AG04449 (cell line): ENCODE data around the gene RTTN.

ENCODE experiments used
- CTCF ChIA-PET: fragments of 350-600 bp; formaldehyde crosslinking; extraction: SDS; loops from one replicate; lab custom pipeline; 2021; ENCODE audit warnings: antibody characterized with exemption; lab: Yijun Ruan, JAX
- POLR2A ChIA-PET: fragments of 400-600, 350-600 bp; formaldehyde crosslinking; extraction: SDS; loops from one replicate; lab custom pipeline; 2020; ENCODE audit warnings: antibody characterized with exemption, inconsistent platforms; lab: Yijun Ruan, JAX
- DNase-seq: peaks from one replicate; pipeline ENCODE4 v3.0.0-alpha.2; 2010; ENCODE audit warnings: low read depth, low spot score
- H3K4me3 ChIP-seq: 2 replicates; pipeline ENCODE4 v1.5.1; 2011; ENCODE audit warnings: low read depth, mild to moderate bottlenecking, control low read depth, low read length
- TF ChIP-seq, protein P1 (sequence below): IDR thresholded peaks from one replicate; pipeline ENCODE4 v1.5.1; 2011; ENCODE audit warnings: mild to moderate bottlenecking, moderate library complexity, low read length, control low read depth, inconsistent platforms; ENCODE audit not compliant: insufficient read depth; ENCODE audit errors: missing control alignments

RTTN gene

DNA sequence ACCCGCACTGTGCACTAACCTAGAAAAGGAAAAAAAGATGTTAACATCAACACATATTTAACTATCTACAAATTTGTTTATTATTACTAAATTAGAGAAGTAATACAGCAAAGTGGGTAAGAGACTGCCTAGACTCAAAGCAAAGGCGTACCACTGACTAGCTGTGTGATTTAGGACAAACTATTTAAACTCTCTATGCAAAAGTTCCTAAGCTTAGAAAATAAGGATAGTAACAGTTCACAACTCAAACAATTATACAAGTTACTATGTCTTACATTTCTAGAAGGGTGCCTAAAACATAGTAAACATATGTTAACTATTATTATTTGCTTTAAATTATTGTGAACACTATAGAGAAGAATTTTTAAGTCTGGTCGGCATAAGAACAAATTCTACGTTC lies 119.4 kb downstream of the RTTN start:
- ChIA-PET CTCF (interaction anchor here (0.7 to 4.3 kb wide), 18 partner anchors 8 to 1240 kb away, joined by 3 to 39 read pairs (median 4); no protein-coding TSS in a partner anchor), POLR2A (no interaction called here)
- DNase-seq, result no peak
- no peak overlapping the region for H3K4me3 ChIP-seq
- TF ChIP-seq, protein P1, sequence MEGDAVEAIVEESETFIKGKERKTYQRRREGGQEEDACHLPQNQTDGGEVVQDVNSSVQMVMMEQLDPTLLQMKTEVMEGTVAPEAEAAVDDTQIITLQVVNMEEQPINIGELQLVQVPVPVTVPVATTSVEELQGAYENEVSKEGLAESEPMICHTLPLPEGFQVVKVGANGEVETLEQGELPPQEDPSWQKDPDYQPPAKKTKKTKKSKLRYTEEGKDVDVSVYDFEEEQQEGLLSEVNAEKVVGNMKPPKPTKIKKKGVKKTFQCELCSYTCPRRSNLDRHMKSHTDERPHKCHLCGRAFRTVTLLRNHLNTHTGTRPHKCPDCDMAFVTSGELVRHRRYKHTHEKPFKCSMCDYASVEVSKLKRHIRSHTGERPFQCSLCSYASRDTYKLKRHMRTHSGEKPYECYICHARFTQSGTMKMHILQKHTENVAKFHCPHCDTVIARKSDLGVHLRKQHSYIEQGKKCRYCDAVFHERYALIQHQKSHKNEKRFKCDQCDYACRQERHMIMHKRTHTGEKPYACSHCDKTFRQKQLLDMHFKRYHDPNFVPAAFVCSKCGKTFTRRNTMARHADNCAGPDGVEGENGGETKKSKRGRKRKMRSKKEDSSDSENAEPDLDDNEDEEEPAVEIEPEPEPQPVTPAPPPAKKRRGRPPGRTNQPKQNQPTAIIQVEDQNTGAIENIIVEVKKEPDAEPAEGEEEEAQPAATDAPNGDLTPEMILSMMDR, result no peak

DNA sequence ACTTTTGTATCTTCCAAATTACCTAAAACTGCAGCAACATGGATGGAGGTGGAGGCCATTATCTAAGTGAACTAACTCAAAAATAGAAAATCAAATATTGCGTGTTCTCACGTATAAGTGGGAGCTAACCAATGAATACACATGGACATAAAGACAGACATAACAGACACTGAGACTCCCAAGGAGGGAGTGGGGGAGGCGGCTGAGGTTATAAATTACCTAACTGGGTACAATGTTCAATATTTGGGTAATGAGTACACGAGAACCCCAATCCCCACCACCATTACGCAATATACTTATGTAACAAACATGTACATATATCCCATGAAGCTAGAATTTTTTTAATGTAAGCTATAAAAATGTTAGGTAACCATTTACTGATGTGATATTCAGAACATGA lies 119.8 kb downstream of the RTTN start:
- TF ChIP-seq, protein P1, result no peak
- no peak for DNase-seq
- H3K4me3 ChIP-seq, result no peak overlapping the region
- ChIA-PET CTCF (interaction anchor here (0.7 to 4.3 kb wide), 11 partner anchors 10 to 1239 kb away, joined by 3 to 39 read pairs (median 4); no protein-coding TSS in a partner anchor), POLR2A (no interaction called here)

DNA sequence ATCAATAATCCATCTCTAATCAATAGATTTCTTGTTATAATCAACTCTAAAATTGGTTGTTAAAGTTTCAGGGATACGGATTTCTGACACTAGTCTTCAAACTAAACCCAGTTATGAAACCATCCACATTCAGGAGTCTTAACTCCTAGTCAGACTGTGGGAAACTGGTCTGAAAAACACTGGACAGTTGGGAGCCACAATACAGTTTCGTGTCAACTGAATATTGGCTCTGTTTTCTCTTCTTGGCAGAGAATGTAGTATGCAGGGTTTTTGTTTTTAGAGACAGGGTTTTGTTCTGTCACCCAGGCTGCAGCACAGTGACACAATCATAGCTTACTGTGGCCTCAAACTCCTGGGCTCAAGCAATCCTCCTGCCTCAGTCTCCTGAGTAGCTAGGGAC lies 123.1 kb downstream of the RTTN start:
- ChIA-PET CTCF (no interaction called here), POLR2A (no interaction called here)
- DNase-seq, result no peak
- TF ChIP-seq, protein P1, result no peak
- no peak overlapping the region for H3K4me3 ChIP-seq

DNA sequence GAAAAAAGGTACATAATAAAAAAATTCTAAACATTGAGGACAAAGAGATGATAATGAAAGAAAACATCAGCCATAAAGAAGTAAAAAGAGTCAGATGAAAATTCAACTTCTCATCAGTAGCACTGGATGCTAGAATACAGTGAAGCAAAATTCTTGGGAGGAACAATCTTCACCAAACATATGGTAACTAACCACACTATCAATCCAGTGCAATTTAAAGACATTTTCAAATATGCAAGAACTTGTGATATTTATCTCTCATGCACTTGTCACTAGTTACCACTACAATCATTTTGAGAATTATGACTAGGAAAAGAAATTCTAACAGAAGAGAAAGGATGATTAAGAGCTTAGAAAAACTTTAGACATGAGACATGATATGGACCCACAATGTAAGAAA lies 127.4 kb downstream of the RTTN start:
- DNase-seq, result no peak
- POLR2A ChIA-PET, result no interaction called here
- H3K4me3 ChIP-seq, result no peak overlapping the region
- CTCF ChIA-PET, result interaction anchor here (2.0 kb wide), 1 partner anchor 9 kb away, joined by 10 read pairs; no protein-coding TSS in a partner anchor
- TF ChIP-seq, protein P1, result no peak

DNA sequence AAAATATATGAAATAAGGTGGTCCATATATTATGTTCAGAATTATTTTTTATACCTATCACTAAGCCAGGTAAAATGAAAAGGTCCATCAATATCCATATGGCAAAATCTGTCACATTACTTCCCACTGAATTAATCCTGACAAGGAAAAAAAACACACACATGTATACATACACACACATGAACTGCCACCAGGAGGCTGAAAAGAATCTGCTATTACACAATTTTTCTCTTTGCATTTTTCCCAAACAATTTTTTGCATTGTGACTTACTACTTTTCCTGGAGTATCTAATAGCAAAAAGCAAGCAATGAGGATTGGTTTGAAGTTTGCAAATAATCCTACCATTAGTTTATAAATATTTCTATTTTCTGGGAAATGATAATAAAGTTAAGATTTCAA lies 129.6 kb downstream of the RTTN start:
- POLR2A ChIA-PET, result no interaction called here
- TF ChIP-seq, protein P1, result no peak

DNA sequence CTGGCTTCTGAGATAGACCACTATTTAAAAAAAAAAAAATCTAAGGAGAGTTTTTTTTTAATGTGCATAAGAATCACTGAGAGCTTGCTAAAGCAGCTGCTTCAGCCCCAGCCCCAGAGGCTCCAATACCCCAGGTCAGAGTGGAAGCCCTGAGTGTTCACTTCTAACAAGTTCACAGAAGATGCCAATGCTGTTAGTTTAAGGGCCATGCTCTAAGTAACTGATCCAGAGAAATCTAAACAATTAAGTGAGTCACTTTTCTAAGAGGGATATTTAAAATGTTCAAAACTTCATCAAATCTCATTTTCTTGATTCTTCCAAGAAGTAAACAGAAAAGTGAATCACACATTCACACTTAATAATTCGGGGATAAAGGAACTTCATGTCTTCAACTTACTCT lies 131.4 kb downstream of the RTTN start:
- TF ChIP-seq, protein P1, result no peak
- ChIA-PET POLR2A (no interaction called here), CTCF (interaction anchor here (1.0 to 1.4 kb wide), 2 partner anchors 13 to 15 kb away, joined by 3 to 4 read pairs; no protein-coding TSS in a partner anchor)
- no peak overlapping the region for H3K4me3 ChIP-seq
- DNase-seq, result no peak

More for the DNA sequence above, 129.6 kb downstream of the RTTN start:
- no peak overlapping the region for H3K4me3 ChIP-seq
- DNase-seq, result no peak
- CTCF ChIA-PET, result no interaction called here
